Measurements from ENCODE around the gene ABI1.

The ABI1 gene

DNA sequence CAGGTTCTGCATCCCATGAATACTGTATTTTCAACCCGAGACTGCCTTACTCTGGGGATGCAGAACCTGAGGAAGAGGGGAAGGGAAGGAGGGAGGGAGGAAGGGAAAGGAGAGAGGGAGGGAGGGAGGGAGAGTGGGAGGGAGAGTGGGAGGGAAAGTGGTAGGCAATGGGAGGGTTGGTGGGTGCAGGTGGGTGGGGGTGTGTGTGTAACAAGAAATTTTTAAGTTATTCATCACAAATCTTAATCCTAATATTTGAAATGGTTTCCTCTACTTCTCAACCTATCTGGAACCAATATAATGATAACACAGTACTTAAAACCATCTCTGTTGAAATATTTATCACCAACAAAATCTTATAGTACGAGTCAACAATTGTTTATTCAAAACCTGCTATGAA lies 95.2 kb downstream of the ABI1 start:
- no peak for DNase-seq

DNA sequence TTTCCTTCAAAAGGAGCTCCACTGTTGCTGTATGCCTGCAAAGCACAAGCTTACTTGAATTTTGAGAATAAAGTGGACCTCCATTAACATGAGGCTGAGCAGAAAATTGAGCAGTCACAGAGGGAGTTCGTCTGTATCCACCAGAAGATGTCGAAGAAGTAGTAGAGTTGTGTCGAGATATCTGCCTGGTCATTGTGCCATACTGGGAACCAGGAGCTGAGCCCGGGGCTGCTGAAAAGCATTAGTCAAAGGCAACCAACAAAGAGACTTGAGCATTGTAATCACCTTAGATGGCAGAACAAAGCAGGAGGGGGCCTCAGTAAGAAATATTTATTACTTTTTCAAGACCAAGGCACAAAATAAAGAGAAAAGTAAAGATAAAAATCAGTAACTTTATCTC lies 101.8 kb downstream of the ABI1 start:
- DNase-seq, result no peak

GRCh38 chr10:26755443-26755903 lies 105.3 kb downstream of the ABI1 start:
- no peak for DNase-seq

DNA sequence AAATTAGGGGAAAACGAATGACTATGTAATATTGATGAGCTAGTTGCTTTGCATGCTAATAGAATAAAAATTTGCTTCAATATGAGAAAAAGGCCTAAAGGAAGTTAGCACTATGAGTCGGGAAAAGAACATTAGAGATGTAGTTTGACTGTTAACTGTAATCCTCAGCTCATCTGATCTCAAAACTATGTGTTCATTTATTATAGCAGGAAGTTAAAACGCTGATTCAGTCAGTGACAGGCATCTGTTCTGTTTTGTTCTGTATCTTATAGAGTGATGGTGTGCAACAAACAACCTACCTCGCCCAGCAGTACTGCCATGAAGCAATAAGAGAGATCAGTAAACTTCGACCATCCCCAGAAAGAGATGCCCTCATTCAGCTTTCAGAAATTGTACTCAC lies 114.7 kb downstream of the ABI1 start:
- DNase-seq, result no peak

DNA sequence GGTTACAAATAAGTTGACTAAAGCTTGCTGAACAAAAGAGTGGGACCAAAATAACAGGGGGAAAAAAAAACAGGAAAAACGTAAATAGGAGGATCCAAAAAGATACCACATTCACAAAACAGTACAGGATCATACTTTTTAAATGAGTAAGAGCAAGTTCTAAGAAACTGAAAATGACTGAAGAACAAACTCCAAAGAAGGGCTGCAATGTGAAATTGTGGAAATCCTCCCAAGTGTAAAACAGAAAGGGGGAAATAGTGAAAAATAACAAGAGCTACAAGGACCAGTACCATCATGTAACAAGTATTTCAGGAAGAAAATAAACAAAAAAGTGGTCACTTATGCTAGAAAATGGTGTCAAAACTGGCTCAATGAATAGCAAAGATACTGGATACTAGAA lies 116.9 kb downstream of the ABI1 start:
- no peak for DNase-seq

DNA sequence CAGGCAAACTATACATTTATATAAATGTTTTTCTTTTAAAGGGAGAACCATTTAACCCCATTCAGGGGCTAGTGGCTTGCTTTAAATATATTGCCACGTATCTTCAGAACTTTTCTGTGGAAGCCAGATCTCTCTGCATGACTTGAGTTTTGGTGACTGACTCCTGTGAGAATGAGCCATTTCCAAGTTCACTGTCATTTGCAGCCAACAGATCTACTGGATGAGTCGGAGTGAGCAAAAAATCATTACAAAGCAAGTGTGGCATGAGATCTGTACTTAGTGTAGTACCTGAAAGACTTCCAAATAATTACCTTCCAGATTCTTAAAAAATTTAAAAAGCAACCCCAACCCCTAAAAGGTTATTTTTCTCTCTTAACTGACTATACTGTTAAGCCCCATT lies 117.7 kb downstream of the ABI1 start:
- DNase-seq, result no peak

DNA sequence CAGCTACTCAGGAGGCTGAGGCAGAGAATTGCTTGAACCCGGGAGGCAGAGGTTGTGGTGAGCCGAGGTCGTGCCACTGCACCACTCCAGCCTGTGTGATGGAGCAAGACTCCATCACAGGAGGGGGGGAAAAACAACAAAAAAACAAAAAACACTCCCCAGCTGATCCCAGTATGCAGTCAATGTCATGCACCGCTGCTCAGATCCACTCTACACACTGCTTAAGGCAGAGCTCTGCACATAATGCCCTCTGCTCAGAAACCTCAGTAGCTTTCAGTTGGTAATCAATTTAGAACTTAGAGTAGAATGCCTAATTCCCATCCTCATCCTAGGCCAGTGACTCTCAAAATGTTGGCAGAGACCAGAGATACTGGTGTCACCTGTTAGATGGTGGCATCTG lies 119.4 kb downstream of the ABI1 start:
- DNase-seq, result no peak

DNA sequence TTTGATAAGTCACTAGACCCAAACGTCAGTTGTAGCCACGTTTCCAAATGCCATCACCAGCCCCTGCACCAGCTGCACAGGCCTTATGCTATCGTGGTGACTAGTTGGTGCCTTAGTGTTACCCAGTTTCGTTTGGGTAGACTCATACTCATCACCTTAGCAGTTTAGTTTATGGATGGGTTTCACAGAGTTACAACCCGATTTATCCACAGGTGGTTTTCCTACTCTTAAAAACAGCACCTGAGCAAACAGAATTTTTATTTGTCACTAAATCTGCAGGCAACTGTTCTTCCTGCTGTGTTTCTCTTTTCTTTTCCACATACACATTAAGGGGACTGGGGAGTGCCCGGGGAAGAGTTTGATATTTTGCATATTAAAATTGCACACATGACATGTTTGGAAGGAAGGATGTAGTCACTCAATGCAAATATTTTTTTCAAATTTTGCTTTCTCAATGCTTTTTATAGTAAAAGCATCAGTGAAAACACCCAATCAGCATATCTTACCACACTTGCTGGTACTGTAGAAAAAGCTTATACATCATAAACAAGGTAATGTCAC lies 121.6 kb downstream of the ABI1 start:
- no peak for DNase-seq

- DNase-seq, result no peak
Measured at GRCh38 chr10:26738301-26738911, 122.4 kb downstream of the ABI1 start.

DNA sequence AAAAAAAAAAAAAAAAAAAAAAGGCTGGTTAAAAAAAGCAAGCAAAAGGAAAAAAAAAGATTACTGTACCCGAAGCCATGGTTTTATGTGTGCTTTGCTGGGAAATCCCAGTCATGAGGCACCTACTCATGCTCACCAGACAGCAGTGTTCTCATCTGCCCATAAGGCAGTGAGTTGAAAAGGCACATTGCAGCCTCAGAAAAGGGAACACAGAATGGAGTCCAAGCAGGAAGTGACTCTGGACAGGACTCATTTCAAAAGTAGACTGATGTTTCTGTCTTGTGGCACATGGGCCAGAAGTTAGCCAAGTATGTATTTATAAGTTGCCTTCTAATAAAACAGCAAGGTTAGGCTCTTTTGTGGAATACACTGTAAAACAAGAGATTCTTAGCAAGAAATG lies 123.0 kb downstream of the ABI1 start:
- no peak for DNase-seq

DNA sequence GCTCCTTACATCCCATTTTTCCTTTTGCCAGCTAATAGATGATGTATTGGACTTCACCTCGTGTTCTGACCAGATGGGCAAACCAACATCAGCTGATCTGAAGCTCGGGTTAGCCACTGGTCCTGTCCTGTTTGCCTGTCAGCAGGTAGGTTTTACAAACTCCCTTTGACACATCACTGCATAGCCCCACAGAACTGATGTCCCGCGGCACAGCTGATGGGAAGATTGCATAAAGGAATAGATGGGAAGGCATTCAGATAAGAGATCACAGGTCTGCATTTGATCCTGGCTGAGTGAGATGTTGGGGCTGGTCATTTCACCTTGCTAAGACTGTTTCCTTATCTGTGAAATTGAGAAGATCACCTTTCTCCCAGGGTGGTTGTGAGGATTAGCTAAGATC lies 125.3 kb downstream of the ABI1 start:
- DNase-seq, result no peak

- DNase-seq, result no peak
Measured at GRCh38 chr10:26733750-26734568, 126.8 kb downstream of the ABI1 start.

DNA sequence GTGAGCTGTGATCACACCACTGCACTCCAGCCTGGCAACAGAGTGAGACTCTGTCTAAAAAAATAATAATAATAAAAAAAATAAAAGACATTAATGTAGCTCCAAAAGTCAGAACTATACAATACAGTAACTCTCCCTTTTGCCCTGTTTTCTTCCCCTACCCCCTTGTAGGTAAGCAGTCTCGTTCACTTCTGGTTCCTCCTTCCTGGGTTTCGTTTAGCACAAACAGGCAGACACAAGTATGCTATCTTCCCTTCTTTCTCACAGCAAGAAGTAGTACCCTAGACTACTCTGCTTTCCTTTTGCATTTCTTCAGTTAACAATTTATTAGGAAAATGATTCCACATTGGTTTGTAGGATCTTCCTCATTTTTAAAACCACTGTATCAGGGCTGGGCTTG lies 130.2 kb downstream of the ABI1 start:
- no peak for DNase-seq

- no peak for DNase-seq
Measured at GRCh38 chr10:26729395-26729794, 131.4 kb downstream of the ABI1 start.

DNA sequence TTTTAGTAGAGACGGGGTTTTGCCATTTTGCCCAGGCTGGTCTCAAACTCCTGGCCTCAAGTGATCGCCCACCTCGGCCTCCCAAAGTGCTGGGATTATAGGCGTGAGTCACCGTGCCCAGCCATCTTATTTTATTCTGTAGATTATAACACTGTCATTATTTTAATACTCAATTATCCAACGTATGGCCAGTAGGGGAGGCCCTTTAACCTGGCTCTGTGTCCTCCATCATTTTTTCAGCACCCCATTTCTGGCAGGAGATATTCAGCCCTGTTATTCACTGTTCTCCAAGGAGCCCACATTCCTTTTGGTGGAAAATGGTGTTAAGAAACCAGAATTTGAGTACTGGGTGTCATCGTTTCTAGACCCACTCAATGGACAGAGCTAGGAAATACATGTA lies 131.8 kb downstream of the ABI1 start:
- DNase-seq, result no peak

GRCh38 chr10:26727005-26727404 lies 133.8 kb downstream of the ABI1 start:
- DNase-seq, result no peak

- no peak for DNase-seq
Measured at GRCh38 chr10:26725837-26726727, 134.7 kb downstream of the ABI1 start.

DNA sequence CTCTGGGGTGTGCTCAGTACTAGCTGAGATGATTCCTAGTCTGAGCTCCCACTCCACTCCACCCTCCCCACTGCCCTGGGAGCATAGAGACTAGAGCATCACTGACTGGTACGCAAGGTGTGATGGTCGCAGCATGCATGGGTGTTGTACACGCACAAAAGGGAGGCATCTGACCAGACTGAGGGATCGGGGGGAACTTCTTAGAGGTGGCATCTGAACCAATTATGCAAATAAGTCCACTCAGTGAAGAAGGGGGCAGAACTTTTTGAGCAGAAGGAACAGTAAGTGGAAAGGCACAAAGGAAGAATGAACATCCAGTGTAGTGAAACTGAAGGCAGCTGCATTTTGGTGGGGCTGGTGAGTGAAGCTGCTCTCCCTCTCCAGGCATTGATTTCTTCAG lies 137.7 kb downstream of the ABI1 start:
- no peak for DNase-seq

GRCh38 chr10:26721561-26721960 lies 139.2 kb downstream of the ABI1 start:
- DNase-seq, result no peak

DNA sequence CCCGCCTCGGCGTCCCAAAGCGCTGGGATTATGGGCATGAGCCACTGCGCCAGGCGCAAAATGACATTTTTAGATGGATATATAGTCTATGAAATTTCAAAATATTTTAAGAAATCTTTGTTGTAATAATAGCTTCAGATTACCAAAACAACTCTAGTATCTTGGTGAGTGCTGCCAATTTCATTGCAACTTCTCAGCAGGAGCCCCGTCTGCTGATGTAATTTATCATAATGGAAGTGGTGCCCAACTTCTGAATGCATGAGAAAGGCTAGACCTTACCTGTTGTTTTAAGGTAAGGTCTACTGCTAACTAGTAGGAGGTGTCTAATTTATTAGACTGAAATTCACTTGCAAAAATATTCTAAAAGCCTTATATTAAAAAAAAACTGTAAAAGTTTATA lies 143.3 kb downstream of the ABI1 start:
- no peak for DNase-seq

GRCh38 chr10:26715137-26715487 lies 145.6 kb downstream of the ABI1 start:
- no peak for DNase-seq

- no peak for DNase-seq
Measured at GRCh38 chr10:26714415-26715136, 146.2 kb downstream of the ABI1 start.

DNA sequence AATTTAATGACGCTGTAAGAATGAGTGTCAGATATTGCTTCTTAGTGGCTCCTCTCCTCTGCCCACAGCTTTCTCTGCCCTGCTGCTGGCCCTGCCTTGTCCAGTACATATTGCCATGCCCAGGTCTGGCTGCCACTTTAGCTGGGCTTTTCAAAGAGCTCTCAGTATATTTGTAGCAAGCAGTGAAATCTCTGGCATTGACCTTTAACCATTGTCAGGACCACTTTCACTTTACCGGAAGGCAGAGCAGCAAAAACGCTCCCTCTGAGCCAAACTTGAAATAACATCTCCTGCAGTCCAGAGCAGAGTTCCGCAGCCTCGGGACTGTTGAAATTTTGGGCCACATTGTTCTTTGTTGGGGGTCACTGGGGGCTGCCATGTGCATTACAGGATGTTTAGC lies 149.4 kb downstream of the ABI1 start:
- no peak for DNase-seq
